GM18517 (cell line): ENCODE results near the gene KCNK7.

Experiments
- ATAC-seq: cut with Tn5 transposase; IDR thresholded peaks from one replicate; pipeline ENCODE4 v1.9.1; 2021; ENCODE audit warnings: mild to moderate bottlenecking, moderate library complexity; ENCODE audit not compliant: unreplicated experiment

KCNK7 gene

GRCh38 chr11:65589444-65590239, 6.0 kb downstream of the KCNK7 start:
- no peak for ATAC-seq

- peak; percentile 79 for ATAC-seq
Measured at GRCh38 chr11:65588199-65589054, 7.2 kb downstream of the KCNK7 start.

GRCh38 chr11:65586676-65587075, 8.9 kb downstream of the KCNK7 start:
- no peak for ATAC-seq

GRCh38 chr11:65586247-65586630, 9.4 kb downstream of the KCNK7 start:
- no peak for ATAC-seq

- ATAC-seq = no peak
Measured at GRCh38 chr11:65585396-65586246, 10.0 kb downstream of the KCNK7 start.

- no peak for ATAC-seq
Measured at GRCh38 chr11:65584723-65585171, 10.9 kb downstream of the KCNK7 start.

- no peak for ATAC-seq
Measured at GRCh38 chr11:65584106-65584505, 11.5 kb downstream of the KCNK7 start.

- ATAC-seq = no peak
Measured at GRCh38 chr11:65583589-65583988, 12.0 kb downstream of the KCNK7 start.

- no peak for ATAC-seq
Measured at GRCh38 chr11:65581928-65582327, 13.7 kb downstream of the KCNK7 start.

GRCh38 chr11:65580756-65581155, 14.8 kb downstream of the KCNK7 start:
- no peak for ATAC-seq

GRCh38 chr11:65580031-65580692, 15.4 kb downstream of the KCNK7 start:
- no peak for ATAC-seq

- ATAC-seq = no peak
Measured at GRCh38 chr11:65579291-65579690, 16.3 kb downstream of the KCNK7 start.

GRCh38 chr11:65578667-65579066, 16.9 kb downstream of the KCNK7 start:
- no peak for ATAC-seq

GRCh38 chr11:65578134-65578533, 17.5 kb downstream of the KCNK7 start:
- no peak for ATAC-seq

- no peak for ATAC-seq
Measured at GRCh38 chr11:65577756-65578109, 17.9 kb downstream of the KCNK7 start.

GRCh38 chr11:65576867-65577755, 18.5 kb downstream of the KCNK7 start:
- ATAC-seq = no peak

GRCh38 chr11:65576232-65576866, 19.3 kb downstream of the KCNK7 start:
- no peak for ATAC-seq

GRCh38 chr11:65575568-65576231, 19.9 kb downstream of the KCNK7 start, which contains the start of gene EHBP1L1:
TSS of gene EHBP1L1 (plus strand) at chr11:65576053. CDS start at chr11:65576303, 250 bp downstream.
- no peak for ATAC-seq
